Spinal cord (tissue), 10 donors: ENCODE data around the gene PRKCA. TPM values are rescaled to one million over a fixed set of nuclear protein-coding genes. Genes with fewer than 3 reads are reported as not detected.

Source experiments
- DNase-seq, 6 donors: peaks; one replicate each; pipeline versions ENCODE4 v3.0.0 to v3.0.0-alpha.2; 2013 to 2015; ENCODE audit warnings: low spot score in 6 of 6, low read depth in 4 of 6
- H3K27ac ChIP-seq: one replicate; pipeline ENCODE4 v1.5.1; 2013; ENCODE audit warnings: low read depth, low read length, control low read depth
- H3K27me3 ChIP-seq: one replicate; pipeline ENCODE4 v1.6.1; 2013; ENCODE audit warnings: low read length; ENCODE audit not compliant: control insufficient read depth, insufficient read depth
- H3K36me3 ChIP-seq: one replicate; pipeline ENCODE4 v1.6.1; 2013; ENCODE audit warnings: low read length; ENCODE audit not compliant: control insufficient read depth, insufficient read depth
- H3K4me1 ChIP-seq: one replicate; pipeline ENCODE4 v1.6.1; 2013; ENCODE audit warnings: low read length; ENCODE audit not compliant: control insufficient read depth, insufficient read depth
- H3K4me3 ChIP-seq: one replicate; pipeline ENCODE4 v1.5.1; 2013; ENCODE audit warnings: low read depth, low read length, control low read depth
- H3K9me3 ChIP-seq: one replicate; pipeline ENCODE4 v1.6.1; 2013; ENCODE audit warnings: low read length; ENCODE audit not compliant: control insufficient read depth, insufficient read depth
- WGBS: methylation state at CpG from one replicate; pipeline ENCODE4 v1.1.5; 2013; ENCODE audit warnings: missing lambda C conversion rate; ENCODE audit not compliant: insufficient coverage; 5-methylcytosine and 5-hydroxymethylcytosine counted together
- polyA plus RNA-seq, 2 donors: library from polyadenylated mRNA; unstranded; fragments of 120-200 nt; gene quantifications; one replicate each; pipeline ENCODE4 v1.2.1, GENCODE V29; 2013; ENCODE audit not compliant: insufficient read length in 2 of 2
- total RNA-seq, 2 donors: library from RNA; depleted of rRNA in 1 of 2; stranded (reverse); fragments of 120-200 nt in 1 of 2; fragments of >200 nt in 1 of 2; gene quantifications; one replicate each; pipeline versions ENCODE4 v1.2.3 to v1.2.4, GENCODE V29; 2013 to 2014
- donor health status: healthy.

The PRKCA gene
- total and polyA plus RNA-seq, 4 donors = 42.4 to 51.3 (median 48.2) TPM

GRCh38 chr17:66518108-66518507 lies 215.7 kb downstream of the PRKCA start:
- H3K4me1 ChIP-seq = peaks cover 29% of the 10 kb centered on the region
- no peak overlapping the region for H3K4me3 ChIP-seq
- no peak for DNase-seq
- H3K9me3 ChIP-seq = no peaks in the 10 kb centered on the region
- WGBS = no CpG with 5 or more reads among the region's 4 CpGs
- H3K36me3 ChIP-seq = no peaks in the 10 kb centered on the region
- peak overlapping the region; percentile 37 for H3K27ac ChIP-seq
- H3K27me3 ChIP-seq = no peaks in the 10 kb centered on the region

DNA sequence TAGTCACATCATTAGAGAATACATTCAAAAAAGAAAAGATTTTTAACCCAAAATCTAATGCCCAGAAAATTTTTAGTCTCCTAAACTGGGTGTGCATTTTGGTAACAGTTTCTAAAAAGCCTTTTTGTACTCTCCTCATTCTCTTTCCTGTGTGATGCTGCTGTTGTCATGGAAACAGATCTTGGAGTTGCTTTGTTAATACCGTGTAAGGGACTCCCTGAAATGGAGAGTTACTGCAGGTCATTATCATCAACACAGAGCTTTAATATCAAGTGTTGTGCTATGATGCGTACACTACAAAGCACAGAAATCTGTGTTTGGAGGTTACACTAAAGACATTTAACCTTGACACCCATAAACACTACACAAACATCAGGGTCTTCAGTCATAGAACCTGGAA lies 216.3 kb downstream of the PRKCA start:
- WGBS = no CpG with 5 or more reads among the region's 2 CpGs
- Histone ChIP-seq H3K4me1 (peaks cover 32% of the 10 kb centered on the region), H3K9me3 (no peaks in the 10 kb centered on the region), H3K27me3 (no peaks in the 10 kb centered on the region), H3K4me3 (no peak overlapping the region), H3K27ac (peak overlapping the region; percentile 37), H3K36me3 (no peaks in the 10 kb centered on the region)
- peak in 4 of 6 donors; percentile 67 to 98 (median 86) for DNase-seq

DNA sequence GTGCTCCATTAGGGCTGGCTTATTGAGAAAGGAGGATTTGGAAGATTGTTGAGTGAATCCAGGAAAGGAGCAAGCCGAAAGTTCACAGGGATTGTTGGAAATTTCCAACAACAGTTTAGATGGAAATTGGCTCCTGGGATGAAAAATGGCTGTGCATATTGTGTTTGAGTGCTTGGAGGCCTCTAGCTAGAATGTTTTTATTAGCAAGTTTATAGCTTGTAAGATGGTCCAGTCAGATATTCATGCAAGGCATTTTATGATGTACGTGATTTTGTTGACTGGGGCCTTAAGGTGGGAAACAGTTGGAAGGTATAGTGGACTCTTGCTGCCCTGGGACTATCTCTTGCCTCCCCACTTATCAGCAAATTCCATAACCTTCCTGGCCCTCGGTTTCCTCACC lies 216.7 kb downstream of the PRKCA start:
- Histone ChIP-seq H3K27ac (peak overlapping the region; percentile 37), H3K27me3 (no peaks in the 10 kb centered on the region), H3K36me3 (no peaks in the 10 kb centered on the region), H3K4me1 (peaks cover 35% of the 10 kb centered on the region), H3K4me3 (no peak overlapping the region), H3K9me3 (no peaks in the 10 kb centered on the region)
- no peak for DNase-seq
- WGBS = 83% methylated on average over 1 of the region's 3 CpGs

- Histone ChIP-seq H3K4me3 (no peak overlapping the region), H3K36me3 (no peaks in the 10 kb centered on the region), H3K27ac (peak overlapping the region; percentile 57), H3K27me3 (no peaks in the 10 kb centered on the region), H3K9me3 (no peaks in the 10 kb centered on the region), H3K4me1 (peaks cover 30% of the 10 kb centered on the region)
- WGBS = 40% methylated on average over 1 of the region's 2 CpGs
- DNase-seq = no peak
Measured at GRCh38 chr17:66520999-66521398, 218.6 kb downstream of the PRKCA start.

DNA sequence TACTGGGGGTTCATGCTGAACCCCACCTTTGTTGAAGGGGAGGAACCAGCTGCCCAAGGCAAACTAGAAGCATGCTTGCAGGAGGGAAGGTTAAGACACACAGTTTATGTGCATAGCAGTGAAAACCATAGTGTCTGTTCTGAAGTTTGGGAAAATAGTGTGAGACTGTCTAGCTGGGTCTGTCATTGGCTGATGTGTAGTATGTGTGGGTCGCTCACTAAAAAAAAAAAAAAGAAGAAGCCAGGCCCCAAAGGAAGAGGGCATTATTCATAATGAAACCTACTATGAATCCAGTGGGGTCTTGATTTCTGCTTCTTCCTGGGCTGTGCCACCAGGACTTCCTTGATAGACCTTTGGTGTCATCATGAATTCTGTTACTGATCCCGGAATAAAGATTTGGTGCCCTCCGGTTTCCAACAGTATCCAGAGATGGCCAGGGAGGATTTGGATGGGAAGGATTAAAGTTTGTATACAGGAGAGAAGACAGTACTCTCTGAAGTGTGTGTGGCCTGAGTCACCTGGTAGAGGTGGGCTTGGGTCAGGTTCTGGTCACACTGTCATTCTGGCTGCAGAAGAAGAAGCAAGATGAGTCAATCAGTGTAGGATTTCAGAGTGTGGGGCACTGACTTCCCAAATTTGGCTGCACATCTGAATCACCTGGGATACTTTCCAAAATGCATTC lies 220.3 kb downstream of the PRKCA start:
- Histone ChIP-seq H3K9me3 (no peaks in the 10 kb centered on the region), H3K4me1 (peaks cover 22% of the 10 kb centered on the region), H3K4me3 (no peak overlapping the region), H3K27ac (peak overlapping the region; percentile 78), H3K27me3 (no peaks in the 10 kb centered on the region), H3K36me3 (no peaks in the 10 kb centered on the region)
- WGBS = 100% methylated on average over 2 of the region's 3 CpGs
- DNase-seq = no peak

DNA sequence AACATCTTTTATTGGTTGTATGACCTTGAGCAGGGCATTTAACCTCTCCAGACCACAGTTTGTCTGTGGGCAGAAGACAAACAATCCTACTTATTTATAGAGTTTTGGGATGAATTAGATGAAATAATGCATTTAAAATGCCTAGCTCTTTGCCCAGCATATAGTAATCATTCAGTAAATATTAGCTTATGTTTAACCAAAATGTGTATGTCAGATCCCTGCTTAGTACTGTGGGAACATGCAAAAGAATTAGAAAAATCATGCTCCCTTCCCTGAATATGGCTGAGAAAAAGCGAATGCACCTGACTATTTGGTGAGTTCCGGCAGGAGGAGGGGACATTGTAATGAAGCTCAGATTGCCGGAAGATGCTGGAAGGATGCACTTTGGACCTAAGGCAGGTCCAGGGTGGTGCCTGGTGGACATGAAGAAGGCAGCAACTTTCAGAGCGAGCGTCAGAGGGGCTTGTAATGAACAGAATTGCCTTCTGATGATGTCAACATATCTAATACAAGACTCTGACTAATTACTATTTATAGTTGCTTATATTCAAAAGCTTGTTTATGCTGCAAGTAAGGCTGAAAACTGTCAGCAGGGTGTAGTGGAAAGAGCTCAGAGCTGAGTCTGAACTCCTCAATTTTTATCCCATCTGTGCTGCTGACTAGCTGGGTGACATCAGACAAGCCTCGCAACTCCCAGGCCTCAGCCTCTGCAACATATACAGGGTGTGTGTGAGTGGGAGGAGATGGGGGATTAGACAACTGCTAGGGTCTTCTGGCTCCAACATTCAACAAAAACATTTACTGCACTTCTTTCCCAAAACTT lies 221.2 kb downstream of the PRKCA start:
- H3K27me3 ChIP-seq = no peaks in the 10 kb centered on the region
- no peaks in the 10 kb centered on the region for H3K36me3 ChIP-seq
- H3K4me3 ChIP-seq = no peak overlapping the region
- H3K9me3 ChIP-seq = no peaks in the 10 kb centered on the region
- peak overlapping the region; percentile 78 for H3K27ac ChIP-seq
- whole genome bisulfite sequencing = 50% methylated on average over 3 of the region's 6 CpGs
- DNase-seq = peak in 2 of 6 donors; percentile 65 to 68
- H3K4me1 ChIP-seq = peaks cover 22% of the 10 kb centered on the region

GRCh38 chr17:66524877-66525276 lies 222.5 kb downstream of the PRKCA start:
- Histone ChIP-seq H3K4me1 (peaks cover 22% of the 10 kb centered on the region), H3K27me3 (no peaks in the 10 kb centered on the region), H3K9me3 (no peaks in the 10 kb centered on the region), H3K4me3 (no peak overlapping the region), H3K27ac (peak overlapping the region; percentile 78), H3K36me3 (no peaks in the 10 kb centered on the region)
- WGBS = no CpG with 5 or more reads among the region's 2 CpGs
- DNase-seq = no peak

DNA sequence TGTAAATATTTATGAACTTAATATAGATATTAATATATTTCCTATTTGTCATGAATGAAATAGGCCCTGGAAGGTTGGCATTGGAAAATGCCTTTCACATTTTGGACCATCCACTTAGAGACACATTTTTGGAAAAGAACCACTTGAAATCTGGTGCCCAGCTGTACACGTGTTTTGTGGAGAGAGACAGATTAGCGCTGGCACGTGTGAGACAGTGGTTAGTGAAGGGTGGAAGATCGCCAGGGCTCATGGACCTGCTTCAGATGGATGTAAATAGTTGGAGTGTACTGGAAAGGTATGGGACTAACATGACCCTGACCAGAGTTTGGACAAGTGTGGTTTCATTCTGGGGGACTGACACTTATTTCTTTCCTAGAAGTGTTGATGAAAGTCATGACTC lies 222.9 kb downstream of the PRKCA start:
- 71% methylated on average over 4 of the region's 4 CpGs for WGBS
- no peak for DNase-seq

GRCh38 chr17:66526827-66527226 lies 224.4 kb downstream of the PRKCA start:
- no peak overlapping the region for H3K27ac ChIP-seq
- no peak overlapping the region for H3K4me3 ChIP-seq
- no peaks in the 10 kb centered on the region for H3K36me3 ChIP-seq
- 40% methylated on average over 1 of the region's 4 CpGs for WGBS
- H3K4me1 ChIP-seq = peaks cover 27% of the 10 kb centered on the region
- H3K9me3 ChIP-seq = no peaks in the 10 kb centered on the region
- no peak for DNase-seq
- H3K27me3 ChIP-seq = no peaks in the 10 kb centered on the region

More for the DNA sequence above, 222.9 kb downstream of the PRKCA start:
- H3K27me3 ChIP-seq = no peaks in the 10 kb centered on the region
- H3K9me3 ChIP-seq = no peaks in the 10 kb centered on the region
- H3K27ac ChIP-seq = no peak overlapping the region
- H3K4me3 ChIP-seq = no peak overlapping the region
- H3K36me3 ChIP-seq = no peaks in the 10 kb centered on the region
- H3K4me1 ChIP-seq = peaks cover 22% of the 10 kb centered on the region

DNA sequence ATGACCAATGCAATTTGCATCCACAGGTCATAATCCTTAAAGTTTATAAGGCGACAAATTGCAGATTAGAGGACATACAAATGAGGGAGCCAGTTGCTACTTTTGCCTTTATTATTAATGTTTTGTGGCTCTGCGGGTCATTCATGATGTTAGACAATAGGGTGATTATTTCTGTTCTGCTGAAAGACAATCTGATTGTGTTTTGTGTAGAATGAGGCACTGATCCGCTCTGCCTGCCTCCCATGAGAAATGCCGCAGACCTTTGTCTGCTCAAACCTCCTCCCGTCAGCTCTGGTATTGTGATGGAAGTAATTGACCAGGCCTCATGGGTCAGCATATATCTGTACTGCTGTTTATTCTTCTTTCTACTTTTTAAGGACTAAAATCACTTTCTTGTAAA lies 224.9 kb downstream of the PRKCA start:
- H3K27me3 ChIP-seq = no peaks in the 10 kb centered on the region
- H3K27ac ChIP-seq = no peak overlapping the region
- no peaks in the 10 kb centered on the region for H3K9me3 ChIP-seq
- 72% methylated on average over 2 of the region's 5 CpGs for WGBS
- H3K4me3 ChIP-seq = no peak overlapping the region
- no peaks in the 10 kb centered on the region for H3K36me3 ChIP-seq
- no peak for DNase-seq
- H3K4me1 ChIP-seq = peaks cover 25% of the 10 kb centered on the region
